ENCODE data around the gene HIGD1B.
"Not testable (repeated sequence)": the region's sequence is repeated elsewhere in the genome, so short reads cannot be mapped to it uniquely, and the experiment has no call there.

The HIGD1B gene

GRCh38 chr17:44807093-44807816, 40.4 kb upstream of the HIGD1B start:
- Histone ChIP-seq H3K4me2 (ENCODE audit: low read length, poor library complexity, severe bottlenecking) (no peak overlapping the region), H3K9ac (ENCODE audit: low read length) (peak overlapping the region; percentile 33), H2AFZ (ENCODE audit: low read depth, low read length) (no peak overlapping the region), H3K36me3 (ENCODE audit: control insufficient read depth in 1 of 2, insufficient read depth in 2 of 2, low read depth in 1 of 2, low read length in 2 of 2) (peaks cover 13 to 29% of the 10 kb centered on the region in 2 experiments), H3K27me3 (ENCODE audit: control insufficient read depth in 1 of 2, insufficient read depth in 1 of 2, low read length in 2 of 2) (no peaks in the 10 kb centered on the region), H2BK5ac (ENCODE audit: low read depth, low read length, poor library complexity, severe bottlenecking) (no peak overlapping the region), H3K4me1 (ENCODE audit: control insufficient read depth, insufficient read depth, low read depth, low read length) (peaks cover 2% of the 10 kb centered on the region), H3K14ac (ENCODE audit: low read length in 2 of 2) (no peak overlapping the region), H3K23ac (ENCODE audit: low read length in 2 of 2) (no peak overlapping the region), H3K18ac (ENCODE audit: low read depth in 1 of 2, low read length in 2 of 2) (no peak overlapping the region), H4K91ac (ENCODE audit: low read length) (no peak overlapping the region), H3K4me3 (ENCODE audit: insufficient read depth in 1 of 2, low read depth in 1 of 2, low read length in 2 of 2) (no peak overlapping the region), H2BK15ac (ENCODE audit: low read depth, poor library complexity, severe bottlenecking) (no peak overlapping the region), H3K9me3 (ENCODE audit: control insufficient read depth, low read length) (no peaks in the 10 kb centered on the region), H3K4ac (ENCODE audit: low read depth in 1 of 2, low read length in 2 of 2) (no peak overlapping the region), H2AK5ac (ENCODE audit: low read length, severe bottlenecking) (no peak overlapping the region), H3K79me1 (replicated peaks; ENCODE audit: low read length, poor library complexity, severe bottlenecking) (peaks cover 21% of the 10 kb centered on the region), H2BK12ac (ENCODE audit: low read length in 2 of 2) (no peak overlapping the region), H3K27ac (ENCODE audit: low read length, poor library complexity, severe bottlenecking) (peak overlapping the region; percentile 30), H4K8ac (ENCODE audit: low read length) (no peak overlapping the region), H2BK120ac (ENCODE audit: low read depth, low read length) (peak overlapping the region; percentile 19)
- no peak for DNase-seq
- 62% methylated on average over 3 of the region's 4 CpGs for WGBS

GRCh38 chr17:44807817-44808155, 39.9 kb upstream of the HIGD1B start:
- Histone ChIP-seq H3K36me3 (ENCODE audit: control insufficient read depth in 1 of 2, insufficient read depth in 2 of 2, low read depth in 1 of 2, low read length in 2 of 2) (peaks cover 13 to 28% of the 10 kb centered on the region in 2 experiments), H3K79me1 (replicated peaks; ENCODE audit: low read length, poor library complexity, severe bottlenecking) (peaks cover 21% of the 10 kb centered on the region), H3K23ac (ENCODE audit: low read length in 2 of 2) (no peak overlapping the region), H2AK5ac (ENCODE audit: low read length, severe bottlenecking) (no peak overlapping the region), H2BK12ac (ENCODE audit: low read length in 2 of 2) (no peak overlapping the region), H3K9ac (ENCODE audit: low read length) (peak overlapping the region; percentile 33), H2BK15ac (ENCODE audit: low read depth, poor library complexity, severe bottlenecking) (no peak overlapping the region), H4K91ac (ENCODE audit: low read length) (no peak overlapping the region), H3K4ac (ENCODE audit: low read depth in 1 of 2, low read length in 2 of 2) (no peak overlapping the region), H3K18ac (ENCODE audit: low read depth in 1 of 2, low read length in 2 of 2) (no peak overlapping the region), H3K27ac (ENCODE audit: low read length, poor library complexity, severe bottlenecking) (peak overlapping the region; percentile 30), H2AFZ (ENCODE audit: low read depth, low read length) (no peak overlapping the region), H2BK5ac (ENCODE audit: low read depth, low read length, poor library complexity, severe bottlenecking) (no peak overlapping the region), H4K8ac (ENCODE audit: low read length) (no peak overlapping the region), H3K14ac (ENCODE audit: low read length in 2 of 2) (no peak overlapping the region), H3K9me3 (ENCODE audit: control insufficient read depth, low read length) (no peaks in the 10 kb centered on the region), H3K4me1 (ENCODE audit: control insufficient read depth, insufficient read depth, low read depth, low read length) (peaks cover 2% of the 10 kb centered on the region), H3K4me3 (ENCODE audit: insufficient read depth in 1 of 2, low read depth in 1 of 2, low read length in 2 of 2) (no peak overlapping the region), H2BK120ac (ENCODE audit: low read depth, low read length) (peak overlapping the region; percentile 19), H3K4me2 (ENCODE audit: low read length, poor library complexity, severe bottlenecking) (no peak overlapping the region), H3K27me3 (ENCODE audit: control insufficient read depth in 1 of 2, insufficient read depth in 1 of 2, low read length in 2 of 2) (no peaks in the 10 kb centered on the region)
- no peak for DNase-seq
- 29% methylated on average over 2 of the region's 3 CpGs for WGBS

GRCh38 chr17:44808156-44808555, 39.5 kb upstream of the HIGD1B start:
- H2AK5ac ChIP-seq (ENCODE audit: low read length, severe bottlenecking): peak overlapping the region; percentile 3
- H2BK5ac ChIP-seq (ENCODE audit: low read depth, low read length, poor library complexity, severe bottlenecking): no peak overlapping the region
- peaks cover 2% of the 10 kb centered on the region for H3K4me1 ChIP-seq (ENCODE audit: control insufficient read depth, insufficient read depth, low read depth, low read length)
- H3K4me3 ChIP-seq (ENCODE audit: insufficient read depth in 1 of 2, low read depth in 1 of 2, low read length in 2 of 2): no peak overlapping the region
- peaks cover 13 to 27% of the 10 kb centered on the region in 2 experiments for H3K36me3 ChIP-seq (ENCODE audit: control insufficient read depth in 1 of 2, insufficient read depth in 2 of 2, low read depth in 1 of 2, low read length in 2 of 2)
- no peak overlapping the region for H2BK12ac ChIP-seq (ENCODE audit: low read length in 2 of 2)
- H3K27me3 ChIP-seq (ENCODE audit: control insufficient read depth in 1 of 2, insufficient read depth in 1 of 2, low read length in 2 of 2): no peaks in the 10 kb centered on the region
- no peak overlapping the region for H3K4me2 ChIP-seq (ENCODE audit: low read length, poor library complexity, severe bottlenecking)
- no peaks in the 10 kb centered on the region for H3K9me3 ChIP-seq (ENCODE audit: control insufficient read depth, low read length)
- no peak overlapping the region for H3K14ac ChIP-seq (ENCODE audit: low read length in 2 of 2)
- H3K23ac ChIP-seq (ENCODE audit: low read length in 2 of 2): no peak overlapping the region
- DNase-seq: no peak
- H4K91ac ChIP-seq (ENCODE audit: low read length): peak overlapping the region; percentile 34
- peak overlapping the region; percentile 82 for H4K8ac ChIP-seq (ENCODE audit: low read length)
- no peak overlapping the region for H2BK15ac ChIP-seq (ENCODE audit: low read depth, poor library complexity, severe bottlenecking)
- H2BK120ac ChIP-seq (ENCODE audit: low read depth, low read length): no peak overlapping the region
- peaks cover 21% of the 10 kb centered on the region for H3K79me1 ChIP-seq (replicated peaks; ENCODE audit: low read length, poor library complexity, severe bottlenecking)
- H2AFZ ChIP-seq (ENCODE audit: low read depth, low read length): no peak overlapping the region
- H3K18ac ChIP-seq (ENCODE audit: low read depth in 1 of 2, low read length in 2 of 2): peak overlapping the region in 1 of 2 experiments; percentile 21
- H3K9ac ChIP-seq (ENCODE audit: low read length): no peak overlapping the region
- no peak overlapping the region for H3K4ac ChIP-seq (ENCODE audit: low read depth in 1 of 2, low read length in 2 of 2)
- 80% methylated on average over 4 of the region's 4 CpGs for WGBS
- peak overlapping the region; percentile 30 for H3K27ac ChIP-seq (ENCODE audit: low read length, poor library complexity, severe bottlenecking)

- H3K18ac ChIP-seq (ENCODE audit: low read depth in 1 of 2, low read length in 2 of 2); H2AFZ ChIP-seq (ENCODE audit: low read depth, low read length); H3K4ac ChIP-seq (ENCODE audit: low read depth in 1 of 2, low read length in 2 of 2); H3K9me3 ChIP-seq (ENCODE audit: control insufficient read depth, low read length); H2BK120ac ChIP-seq (ENCODE audit: low read depth, low read length); H2BK15ac ChIP-seq (ENCODE audit: low read depth, poor library complexity, severe bottlenecking); H3K4me2 ChIP-seq (ENCODE audit: low read length, poor library complexity, severe bottlenecking); H3K27ac ChIP-seq (ENCODE audit: low read length, poor library complexity, severe bottlenecking); H3K4me1 ChIP-seq (ENCODE audit: control insufficient read depth, insufficient read depth, low read depth, low read length); H2BK12ac ChIP-seq (ENCODE audit: low read length in 2 of 2); H3K4me3 ChIP-seq (ENCODE audit: insufficient read depth in 1 of 2, low read depth in 1 of 2, low read length in 2 of 2); H3K27me3 ChIP-seq (ENCODE audit: control insufficient read depth in 1 of 2, insufficient read depth in 1 of 2, low read length in 2 of 2); H2BK5ac ChIP-seq (ENCODE audit: low read depth, low read length, poor library complexity, severe bottlenecking); H3K14ac ChIP-seq (ENCODE audit: low read length in 2 of 2); DNase-seq; H4K91ac ChIP-seq (ENCODE audit: low read length); H3K9ac ChIP-seq (ENCODE audit: low read length); H3K23ac ChIP-seq (ENCODE audit: low read length in 2 of 2): not testable (repeated sequence)
- WGBS: 93% methylated on average over 8 of the region's 9 CpGs
- Histone ChIP-seq H4K8ac (ENCODE audit: low read length) (peak overlapping the region; percentile 82), H2AK5ac (ENCODE audit: low read length, severe bottlenecking) (peak overlapping the region; percentile 61), H3K36me3 (ENCODE audit: control insufficient read depth in 1 of 2, insufficient read depth in 2 of 2, low read depth in 1 of 2, low read length in 2 of 2) (peaks cover 13 to 20% of the 10 kb centered on the region in 2 experiments), H3K79me1 (replicated peaks; ENCODE audit: low read length, poor library complexity, severe bottlenecking) (peaks cover 21% of the 10 kb centered on the region)
Measured at GRCh38 chr17:44808656-44809388, 38.9 kb upstream of the HIGD1B start.

Data from mesenchymal stem cell (in vitro differentiated cells and primary cell).